Activated CD8-positive, alpha-beta memory T cell treated with anti-CD3 and anti-CD28 coated beads for 1 hour (primary cell): Measurements from ENCODE around the gene CDC42BPG.

Experiments
- DNase-seq, 2 donors: peaks; one replicate each; pipeline ENCODE4 v3.0.0-alpha.2; 2020; ENCODE audit warnings: low read depth in 1 of 2; ENCODE audit errors: extremely low read depth in 1 of 2

CDC42BPG gene

GRCh38 chr11:64864473-64865285, 20.2 kb upstream of the CDC42BPG start:
- DNase-seq, result no peak

GRCh38 chr11:64864135-64864472, 19.7 kb upstream of the CDC42BPG start:
- DNase-seq, result no peak

- no peak for DNase-seq
Measured at GRCh38 chr11:64863391-64864060, 19.1 kb upstream of the CDC42BPG start.

GRCh38 chr11:64862987-64863390, 18.5 kb upstream of the CDC42BPG start:
- no peak for DNase-seq

DNA sequence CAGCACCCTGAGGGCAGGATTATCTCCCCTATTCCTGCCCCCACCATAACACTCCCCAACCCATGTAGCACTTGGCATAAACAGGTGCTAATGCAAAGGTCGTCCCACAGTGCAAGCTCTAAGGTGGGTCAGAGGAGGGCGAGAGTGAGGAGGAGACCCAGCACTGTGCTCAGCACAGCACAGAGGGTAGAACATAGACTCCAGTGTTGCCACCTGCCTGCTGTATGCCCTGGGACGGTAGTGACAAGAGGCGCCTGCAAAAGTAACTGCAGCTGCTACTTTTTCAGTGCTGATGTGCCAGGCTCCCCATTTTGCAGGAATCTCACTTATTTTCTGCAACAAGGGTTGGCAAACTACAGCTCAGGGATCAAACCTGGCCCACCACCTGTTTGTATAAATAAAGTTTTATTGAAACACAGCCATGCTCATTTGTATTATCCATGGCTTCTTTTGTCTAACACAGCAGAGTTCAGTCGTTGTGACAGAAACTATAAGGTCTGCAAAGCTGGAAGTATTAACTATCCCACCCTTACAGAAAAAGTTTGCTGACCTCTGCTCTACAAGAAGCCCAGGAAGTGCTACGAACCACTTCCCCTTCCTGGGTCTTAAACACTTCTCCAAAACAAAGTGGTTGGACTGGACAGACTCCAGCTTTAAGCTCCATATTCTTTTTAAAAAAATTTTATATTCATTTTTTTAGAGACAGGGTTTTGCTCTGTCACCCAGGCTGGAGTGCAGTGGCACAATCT, 16.9 kb upstream of the CDC42BPG start:
- no peak for DNase-seq

DNA sequence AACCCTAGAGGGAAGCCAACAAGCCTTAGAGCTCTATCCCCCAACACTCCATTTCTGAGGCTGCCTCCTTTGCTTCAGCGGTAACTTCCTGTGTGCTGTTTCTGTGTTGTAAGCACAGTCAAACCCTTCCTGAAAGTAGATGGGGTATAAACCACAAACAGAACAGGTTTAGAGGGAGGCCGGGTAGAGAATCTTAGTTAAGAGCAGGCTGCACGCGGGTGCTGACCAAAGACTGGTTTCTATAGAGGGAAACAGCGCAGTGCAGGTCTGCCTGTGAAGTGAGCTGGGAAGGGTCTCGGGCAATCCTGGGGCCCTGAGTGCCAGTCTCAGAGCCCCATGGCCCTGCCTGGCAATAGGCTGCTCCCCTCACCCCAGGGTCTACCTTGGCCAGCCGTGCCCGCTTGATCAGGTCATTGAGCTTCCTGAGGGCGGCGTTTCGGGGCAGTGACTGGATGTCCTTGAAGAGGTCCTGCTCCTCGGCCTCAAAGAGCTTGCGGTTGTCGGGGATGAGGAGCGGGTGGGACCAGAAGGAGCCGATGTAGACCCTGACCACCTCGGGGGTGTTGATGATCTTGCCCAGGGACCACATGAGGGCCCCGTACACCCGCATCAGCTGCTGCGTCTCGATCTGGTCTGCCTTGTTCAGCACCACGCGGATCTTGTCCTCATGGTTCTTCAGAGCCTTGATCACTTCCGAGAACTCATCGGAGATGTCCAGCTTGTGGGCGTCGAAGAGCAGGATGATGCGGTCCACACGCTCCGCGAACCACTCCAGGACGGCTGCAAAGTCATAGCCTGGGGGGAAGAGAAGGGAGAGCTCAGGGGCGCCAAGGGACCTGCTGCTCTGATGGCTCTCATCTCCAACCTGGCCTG, 15.3 kb upstream of the CDC42BPG start:
- no peak for DNase-seq

DNA sequence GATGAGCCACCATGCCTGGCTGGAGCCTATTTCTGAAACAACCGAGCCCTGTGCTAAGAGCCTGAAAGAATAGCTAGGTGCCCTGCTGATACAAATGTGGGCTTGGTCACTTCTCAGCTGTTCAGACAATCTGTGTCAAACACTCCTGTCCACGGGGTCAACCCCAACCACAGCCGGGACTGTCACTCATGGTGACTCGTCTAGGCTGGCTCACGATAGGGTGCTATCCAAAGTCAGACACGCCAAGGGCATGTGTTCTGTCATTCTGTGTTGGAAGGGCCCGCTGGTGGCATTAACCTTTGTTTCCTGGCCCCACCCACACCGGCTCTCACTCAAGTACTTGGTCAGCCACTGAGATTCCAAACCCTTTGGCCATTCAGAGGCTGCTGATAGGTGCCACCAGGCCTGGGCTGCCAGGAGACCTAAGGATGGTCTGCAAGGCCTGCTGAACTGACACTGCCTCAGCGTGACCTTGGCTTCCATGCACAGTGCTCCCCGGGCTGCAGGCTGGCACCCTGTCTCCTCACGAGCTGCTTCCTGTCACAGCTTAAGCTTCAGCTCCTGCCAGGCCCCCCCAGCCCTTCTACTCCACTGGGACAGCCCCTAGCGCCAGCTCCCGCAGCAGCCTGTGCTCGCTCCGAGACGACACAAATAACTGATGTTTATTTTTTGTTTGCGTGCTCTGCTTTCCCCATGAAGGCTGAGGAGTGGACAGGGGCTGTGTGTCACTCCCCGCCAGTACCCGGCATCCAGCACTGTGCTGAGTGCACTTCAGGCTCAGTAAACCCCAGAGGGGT, 14.2 kb upstream of the CDC42BPG start:
- no peak for DNase-seq

GRCh38 chr11:64857485-64857884, 13.0 kb upstream of the CDC42BPG start:
- DNase-seq, result no peak

DNA sequence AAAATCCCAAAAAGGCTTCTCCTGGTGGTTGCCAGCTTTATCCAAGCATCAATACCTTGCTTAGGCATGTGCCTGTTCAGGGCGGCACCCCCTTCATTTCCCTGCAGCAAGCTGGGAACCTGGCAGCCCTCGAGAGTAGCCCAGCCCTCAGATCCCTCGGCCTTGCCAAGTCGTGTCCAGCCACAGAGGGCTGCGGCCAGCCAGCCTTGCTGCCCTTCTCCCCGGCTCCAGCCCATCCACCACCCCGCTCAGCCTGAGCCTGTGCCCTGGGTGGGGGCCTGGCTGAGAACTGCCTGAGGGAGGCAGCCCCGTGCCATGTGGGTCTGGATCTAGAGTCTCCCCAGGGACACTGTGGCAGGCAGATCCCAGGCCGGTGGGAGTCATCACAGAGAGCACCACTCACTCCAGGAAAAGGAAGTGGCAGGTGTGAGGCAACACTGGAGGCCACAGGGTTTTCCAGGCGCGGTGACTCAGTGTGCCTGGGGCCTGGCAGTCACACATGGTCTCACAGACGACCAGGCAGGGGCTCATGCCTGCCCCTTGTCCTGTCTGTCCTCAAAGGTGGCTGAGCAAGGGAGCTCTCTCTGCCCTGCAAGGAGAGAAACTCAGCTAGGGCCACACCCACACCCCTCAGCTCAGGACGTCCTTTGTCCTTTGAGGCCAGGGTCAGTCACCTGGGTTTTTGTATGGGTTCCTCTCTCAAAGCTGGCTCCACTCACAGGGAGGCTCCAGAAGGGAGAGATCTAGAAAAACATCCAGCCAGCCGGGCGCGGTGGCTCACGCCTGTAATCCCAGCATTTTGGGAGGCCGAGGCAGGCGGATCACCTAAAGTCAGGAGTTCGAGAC, 12.2 kb upstream of the CDC42BPG start:
- no peak for DNase-seq

- DNase-seq, result no peak
Measured at GRCh38 chr11:64855596-64856304, 11.3 kb upstream of the CDC42BPG start.

- no peak for DNase-seq
Measured at GRCh38 chr11:64854534-64855502, 10.4 kb upstream of the CDC42BPG start.

DNA sequence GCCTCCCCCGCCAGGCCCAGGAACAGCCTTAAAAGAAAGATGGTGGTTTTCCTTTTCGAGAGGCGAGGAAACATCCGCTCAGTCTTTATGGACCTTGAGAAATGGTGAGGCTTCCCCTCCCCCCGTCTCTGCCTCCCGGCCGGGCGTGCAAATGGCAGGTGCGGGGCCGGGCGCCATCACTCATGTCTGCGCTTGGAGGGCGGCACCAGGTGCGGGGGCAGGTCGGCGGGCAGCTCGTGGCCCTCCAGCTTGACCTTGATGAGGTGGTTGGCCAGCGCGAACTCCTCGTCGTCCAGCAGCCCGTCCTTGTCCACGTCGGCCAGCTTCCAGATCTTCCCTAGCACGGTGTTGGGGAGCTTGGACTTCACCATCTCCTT, 9.7 kb upstream of the CDC42BPG start:
- DNase-seq, result no peak

GRCh38 chr11:64853709-64854108, 9.3 kb upstream of the CDC42BPG start:
- no peak for DNase-seq

- DNase-seq, result no peak
Measured at GRCh38 chr11:64852804-64853509, 8.5 kb upstream of the CDC42BPG start.

DNA sequence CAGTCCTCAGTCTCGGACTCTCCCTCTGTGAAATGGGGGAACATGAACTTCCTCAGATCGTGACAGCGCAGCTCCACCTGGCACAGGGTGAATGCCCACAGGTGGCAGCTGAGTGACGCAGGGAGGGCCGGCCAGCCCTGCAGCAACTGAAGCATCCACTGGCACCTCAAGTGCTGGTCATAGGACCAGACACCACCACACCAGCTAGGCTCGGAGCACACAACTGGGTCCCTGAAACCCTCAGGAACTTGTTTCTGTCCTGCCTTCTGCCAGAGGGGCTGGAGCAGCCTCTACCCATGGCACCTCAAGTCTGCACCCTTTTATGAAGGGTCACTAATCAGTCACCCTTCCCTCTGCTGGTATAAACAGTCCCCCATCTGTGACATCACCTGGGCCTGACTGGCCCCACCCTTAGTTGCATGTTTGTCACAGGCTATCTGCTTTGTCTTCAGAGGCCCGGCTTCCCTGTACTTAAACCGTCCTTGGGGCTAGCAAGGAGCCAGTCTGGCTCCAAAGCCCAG, 7.4 kb upstream of the CDC42BPG start:
- DNase-seq, result no peak

DNA sequence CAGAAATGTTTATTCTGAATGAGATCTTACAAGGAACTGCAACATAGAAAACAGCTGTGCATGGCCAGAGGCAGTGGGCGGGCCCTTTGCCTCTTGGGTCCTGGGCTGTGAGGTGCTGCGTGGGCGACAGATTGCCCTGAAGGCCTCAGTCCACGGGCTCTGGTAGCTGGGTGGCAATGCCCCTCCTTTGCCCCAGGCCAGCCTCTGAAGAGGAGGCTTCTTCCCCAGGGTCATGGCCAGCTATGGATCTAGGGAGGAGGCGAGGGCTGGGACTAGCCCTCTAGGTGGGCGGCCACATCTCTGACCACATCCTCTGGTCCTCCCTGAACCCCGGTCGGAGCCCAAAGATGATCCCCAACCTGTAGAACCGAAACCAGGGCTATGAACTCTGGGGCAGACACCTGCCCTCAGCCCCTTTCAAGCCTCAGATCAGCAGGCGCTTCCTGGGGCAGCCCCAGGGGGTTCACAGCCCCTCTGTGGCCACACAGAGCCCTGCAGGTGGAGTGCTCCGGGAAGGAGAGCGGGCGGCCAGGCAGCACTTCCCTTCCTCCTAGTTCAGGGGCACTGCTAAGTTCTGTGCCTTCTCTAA, 6.6 kb upstream of the CDC42BPG start:
- DNase-seq, result no peak
